Aorta (tissue), 5 donors: Measurements from ENCODE around the gene JARID2. TPM values are rescaled to one million over a fixed set of nuclear protein-coding genes. Genes with fewer than 3 reads are reported as not detected.

Experiments
- ATAC-seq: fragments of 200-7000 bp; cut with Tn5 transposase; one replicate; pipeline ENCODE4 v1.9.1; 2022; ENCODE audit warnings: moderate library complexity; ENCODE audit not compliant: low FRiP score
- DNase-seq, 2 donors: peaks; one replicate each; pipeline ENCODE4 v3.0.0-alpha.2; 2020
- H3K27ac ChIP-seq, 2 donors: one replicate each; pipeline ENCODE4 v1.5.1; 2013; ENCODE audit warnings: low read length in 2 of 2, mild to moderate bottlenecking in 2 of 2, moderate library complexity in 2 of 2, control low read depth in 1 of 2, inconsistent platforms in 1 of 2, low read depth in 1 of 2
- H3K27me3 ChIP-seq, 2 donors: one replicate each; pipeline ENCODE4 v1.6.1; 2013; ENCODE audit warnings: control low read depth in 1 of 2, low read length in 1 of 2, mild to moderate bottlenecking in 1 of 2, moderate library complexity in 1 of 2; ENCODE audit not compliant: insufficient read depth in 2 of 2, control insufficient read depth in 1 of 2
- H3K36me3 ChIP-seq, 2 donors: one replicate each; pipeline ENCODE4 v1.6.1; 2013; ENCODE audit warnings: control low read depth in 1 of 2, low read length in 1 of 2, mild to moderate bottlenecking in 1 of 2; ENCODE audit not compliant: insufficient read depth in 2 of 2, control insufficient read depth in 1 of 2
- H3K4me1 ChIP-seq, 2 donors: one replicate each; pipeline ENCODE4 v1.6.1; 2013; ENCODE audit warnings: low read length in 2 of 2, control low read depth in 1 of 2, mild to moderate bottlenecking in 1 of 2, moderate library complexity in 1 of 2; ENCODE audit not compliant: insufficient read depth in 2 of 2, control insufficient read depth in 1 of 2
- H3K4me3 ChIP-seq, 2 donors: one replicate each; pipeline ENCODE4 v1.5.1; 2013; ENCODE audit warnings: low read length in 2 of 2, control low read depth in 1 of 2, mild to moderate bottlenecking in 1 of 2
- H3K9me3 ChIP-seq: one replicate; pipeline ENCODE4 v1.6.1; 2013; ENCODE audit warnings: mild to moderate bottlenecking, low read length; ENCODE audit not compliant: control insufficient read depth
- WGBS, 2 donors: extraction: QIAGEN DNeasy Blood & Tissue Kit; methylation state at CpG; one replicate each; pipeline ENCODE4 v1.1.7; 2013; 5-methylcytosine and 5-hydroxymethylcytosine counted together
- intact Hi-C, 2 donors: fragments of 100-400 bp; cut with DNase I; formaldehyde crosslinking; loops; one replicate each; pipeline versions ENCODE4 v1.14.2 to v1.15.0; 2022
- polyA plus RNA-seq, 2 donors: library from polyadenylated mRNA; stranded (reverse); fragments of 200-250 nt; gene quantifications; one replicate each; pipeline ENCODE4 v1.2.3, GENCODE V29; 2013
- total RNA-seq, 2 donors: library from RNA; stranded (reverse); fragmentation: NEBNext Ultra II Directional; extraction: Animal tissue kit (Norgen Biotek cat#: 25700); gene quantifications; one replicate each; pipeline ENCODE4 v1.2.1, GENCODE V29; 2021
- donor health status: healthy with polysubstance abuse.
- donor health status: Bipolar disorder and iron deficiency.
- donor health status: DM: no; HTN: no; CAD: no.
- donor health status: DM: no; HTN: no; CAD: no.
- donor health status: DM: yes; HTN: yes; CAD: no.

Gene JARID2
- total and polyA plus RNA-seq, 4 donors = 0.88 to 13.0 (median 7.1) TPM

DNA sequence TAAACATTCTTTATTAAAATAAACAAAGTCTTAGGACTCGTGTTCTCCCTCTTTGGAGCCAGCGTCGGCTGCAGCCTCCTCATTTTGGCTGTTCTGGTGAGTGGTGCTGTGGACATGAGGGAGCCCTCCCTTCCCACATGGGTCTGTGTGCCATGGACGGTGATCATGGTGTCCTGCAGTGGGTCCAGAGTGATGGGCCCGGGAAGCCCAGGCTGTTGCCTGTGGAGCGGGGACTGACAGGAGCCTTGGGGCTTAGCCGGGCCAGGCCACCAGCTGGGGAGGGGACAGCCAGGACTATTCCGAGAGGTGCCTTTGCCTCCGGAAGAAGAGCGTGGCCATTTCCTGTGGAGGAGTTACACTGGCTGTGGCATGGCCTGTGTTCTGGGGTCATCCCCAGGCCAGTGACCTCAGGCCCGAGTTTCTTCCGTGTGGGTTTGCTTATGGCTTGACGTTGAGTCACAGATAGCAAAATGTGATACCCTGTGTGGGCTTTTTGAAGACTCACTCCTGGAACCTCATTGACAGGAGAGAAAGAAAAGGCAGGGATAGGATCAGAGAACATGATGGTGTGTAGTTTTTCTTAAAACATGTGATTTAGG, 263.6 kb downstream of the JARID2 start:
- H3K36me3 ChIP-seq = peaks cover 0 to 6% of the 10 kb centered on the region in 2 donors
- intact Hi-C loops = loop anchor here (10.0 kb wide), 2 partner anchors 105 to 115 kb away; no protein-coding TSS in a partner anchor
- 85 to 92% methylated on average over 13 of the region's 13 CpGs for WGBS, 2 donors
- no peaks in the 10 kb centered on the region for H3K27me3 ChIP-seq
- H3K4me3 ChIP-seq = no peak overlapping the region
- H3K27ac ChIP-seq = no peak overlapping the region
- ATAC-seq (no peak), DNase-seq (peak in 1 of 2 donors; percentile 61)
- H3K4me1 ChIP-seq = no peaks in the 10 kb centered on the region
- no peaks in the 10 kb centered on the region for H3K9me3 ChIP-seq

DNA sequence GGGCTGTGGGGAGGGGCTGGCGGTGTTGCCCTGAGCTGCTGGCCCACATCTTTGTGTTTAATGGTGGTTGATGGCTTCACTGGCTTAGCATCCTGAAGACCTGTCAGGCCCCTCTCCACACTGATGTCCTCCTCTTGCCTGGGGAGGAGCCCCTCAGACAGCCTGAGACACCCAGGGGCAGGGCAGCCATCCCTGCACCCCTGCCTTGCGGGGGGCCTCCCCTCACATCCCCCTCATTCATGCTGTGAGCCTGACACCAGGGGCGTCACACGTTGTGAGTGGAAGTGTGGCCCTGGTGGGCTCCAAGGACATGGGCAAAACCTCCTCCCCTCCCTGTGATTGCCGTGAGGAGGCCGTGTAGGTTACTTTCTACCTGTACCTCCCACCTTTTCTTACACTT, 264.3 kb downstream of the JARID2 start:
- intact Hi-C loops = no loop called here
- peaks cover 0 to 6% of the 10 kb centered on the region in 2 donors for H3K36me3 ChIP-seq

GRCh38 chr6:15510536-15511247, 264.8 kb downstream of the JARID2 start:
- Histone ChIP-seq H3K4me1 (no peaks in the 10 kb centered on the region), H3K27me3 (no peaks in the 10 kb centered on the region), H3K9me3 (no peaks in the 10 kb centered on the region), H3K4me3 (no peak overlapping the region), H3K36me3 (peaks cover 0 to 6% of the 10 kb centered on the region in 2 donors), H3K27ac (no peak overlapping the region)
- no peak for ATAC-seq
- DNase-seq = no peak
- WGBS, 2 donors = 77 to 84% methylated on average over 16 of the region's 16 CpGs
- intact Hi-C loops = no loop called here

More for the DNA sequence above, 264.3 kb downstream of the JARID2 start:
- 95% methylated on average over 6 of the region's 6 CpGs for WGBS, 2 donors
- H3K27me3 ChIP-seq = no peaks in the 10 kb centered on the region
- H3K4me3 ChIP-seq = no peak overlapping the region
- no peaks in the 10 kb centered on the region for H3K4me1 ChIP-seq
- H3K9me3 ChIP-seq = no peaks in the 10 kb centered on the region
- no peak for ATAC-seq
- H3K27ac ChIP-seq = no peak overlapping the region
- peak in 1 of 2 donors; percentile 48 for DNase-seq

DNA sequence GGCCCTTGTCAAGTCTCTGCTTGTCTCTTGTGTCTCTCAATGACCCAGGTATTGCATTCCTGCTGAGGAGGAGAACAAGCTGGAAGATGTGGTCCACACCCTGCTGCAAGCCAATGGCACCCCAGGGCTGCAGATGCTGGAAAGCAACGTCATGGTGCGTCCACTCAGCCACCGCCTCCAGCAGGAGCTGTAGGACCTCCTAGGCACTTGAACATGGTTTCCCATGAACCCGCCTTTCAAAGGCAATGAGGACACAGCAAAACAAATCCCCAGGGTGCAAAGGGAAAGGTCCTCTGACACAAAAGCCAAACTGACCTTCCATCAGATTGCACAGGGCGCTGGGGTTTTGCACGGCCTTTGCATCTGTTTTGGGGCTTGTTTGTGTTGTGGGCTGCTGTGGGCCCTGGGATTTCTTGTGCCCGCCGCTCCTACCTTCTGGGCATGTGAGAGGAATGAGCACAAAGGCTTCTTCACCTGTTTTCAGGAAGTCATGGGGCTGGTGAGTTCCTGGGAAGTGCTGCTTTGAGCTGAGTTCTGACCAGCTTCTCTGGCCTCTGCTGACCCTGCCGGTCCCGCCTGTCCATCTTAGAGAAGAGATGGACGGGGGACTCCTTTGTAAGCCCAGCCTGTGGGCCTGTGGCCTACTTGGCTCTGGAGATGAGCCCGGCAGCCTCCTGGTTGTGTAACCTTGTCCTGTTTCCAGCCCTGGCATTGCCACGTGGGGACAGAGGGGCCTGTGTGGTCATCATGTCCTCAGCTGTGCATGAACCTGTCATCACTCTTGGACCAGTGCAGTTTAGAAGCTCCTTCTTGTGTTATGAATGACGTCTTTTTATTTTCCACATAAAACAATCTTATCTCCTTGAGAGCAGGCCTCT, 265.6 kb downstream of the JARID2 start:
- no peaks in the 10 kb centered on the region for H3K9me3 ChIP-seq
- H3K4me1 ChIP-seq = no peaks in the 10 kb centered on the region
- H3K27me3 ChIP-seq = no peaks in the 10 kb centered on the region
- 82 to 85% methylated on average over 14 of the region's 14 CpGs for WGBS, 2 donors
- no peak for ATAC-seq
- DNase-seq = no peak
- H3K27ac ChIP-seq = no peak overlapping the region
- peaks cover 0 to 6% of the 10 kb centered on the region in 2 donors for H3K36me3 ChIP-seq
- no peak overlapping the region for H3K4me3 ChIP-seq
- intact Hi-C loops = no loop called here

GRCh38 chr6:15512126-15512525, 266.3 kb downstream of the JARID2 start:
- WGBS, 2 donors = 86 to 88% methylated on average over 18 of the region's 18 CpGs
- no peak for ATAC-seq

DNA sequence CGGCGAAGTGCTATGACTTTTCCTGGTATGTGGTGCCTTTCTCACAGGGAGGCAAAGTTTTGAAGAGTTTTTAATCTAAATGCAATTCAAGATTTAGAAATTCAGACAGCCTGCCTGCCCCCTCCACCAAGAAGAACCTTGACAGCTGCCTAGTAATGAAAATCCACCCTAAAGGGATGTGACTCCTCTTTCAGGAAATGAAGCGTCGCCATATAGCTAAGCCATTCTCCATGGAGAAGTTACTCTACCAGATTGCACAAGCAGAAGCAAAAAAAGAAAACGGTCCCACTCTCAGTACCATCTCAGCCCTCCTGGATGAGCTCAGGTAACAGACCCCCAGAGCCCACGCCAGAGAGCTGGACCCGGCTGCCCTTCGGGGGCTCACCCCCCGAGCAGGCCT, 266.9 kb downstream of the JARID2 start:
- peaks cover 0 to 7% of the 10 kb centered on the region in 2 donors for H3K36me3 ChIP-seq
- no peaks in the 10 kb centered on the region for H3K27me3 ChIP-seq
- no peak overlapping the region for H3K4me3 ChIP-seq
- no peaks in the 10 kb centered on the region for H3K4me1 ChIP-seq
- 91 to 92% methylated on average over 9 of the region's 9 CpGs for WGBS, 2 donors
- H3K9me3 ChIP-seq = no peaks in the 10 kb centered on the region
- DNase-seq (no peak), ATAC-seq (no peak)
- intact Hi-C loops = no loop called here
- no peak overlapping the region for H3K27ac ChIP-seq

More at GRCh38 chr6:15512126-15512525, 266.3 kb downstream of the JARID2 start:
- Histone ChIP-seq H3K27ac (no peak overlapping the region), H3K36me3 (peaks cover 0 to 6% of the 10 kb centered on the region in 2 donors), H3K4me1 (no peaks in the 10 kb centered on the region), H3K27me3 (no peaks in the 10 kb centered on the region), H3K4me3 (no peak overlapping the region), H3K9me3 (no peaks in the 10 kb centered on the region)
- peak in 1 of 2 donors; percentile 65 for DNase-seq
- intact Hi-C loops = no loop called here

DNA sequence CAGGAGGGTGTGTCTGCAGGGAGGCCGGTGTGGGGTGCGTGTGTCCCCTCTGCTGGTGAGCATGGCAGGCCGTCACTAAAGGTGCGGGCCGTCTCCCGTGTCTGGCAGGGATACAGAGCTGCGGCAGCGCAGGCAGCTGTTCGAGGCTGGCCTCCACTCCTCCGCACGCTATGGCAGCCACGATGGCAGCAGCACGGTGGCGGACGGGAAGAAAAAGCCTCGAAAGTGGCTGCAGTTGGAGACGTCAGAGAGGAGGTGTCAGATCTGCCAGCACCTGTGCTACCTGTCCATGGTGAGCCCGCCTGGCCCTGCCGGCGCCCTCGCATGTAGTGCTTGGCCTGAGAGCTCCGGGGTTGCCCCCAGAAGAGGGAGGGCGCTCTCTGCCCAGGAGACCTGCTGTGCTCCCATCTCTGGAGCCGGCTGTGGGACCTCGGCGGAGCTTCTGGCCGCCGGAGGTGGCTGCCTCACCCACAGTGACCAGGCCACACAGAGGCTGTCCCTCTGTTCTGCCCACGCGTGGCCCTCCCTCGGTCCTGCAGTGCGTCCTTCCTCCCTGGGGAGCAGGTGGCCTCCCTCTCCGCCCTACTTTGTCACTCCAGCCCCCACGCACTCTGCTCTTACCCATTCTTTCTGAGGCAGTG, 267.4 kb downstream of the JARID2 start:
- ATAC-seq (no peak), DNase-seq (peak in 1 of 2 donors; percentile 67)
- WGBS, 2 donors = 92 to 93% methylated on average over 34 of the region's 34 CpGs
- Histone ChIP-seq H3K36me3 (peaks cover 0 to 7% of the 10 kb centered on the region in 2 donors), H3K4me1 (no peaks in the 10 kb centered on the region), H3K4me3 (no peak overlapping the region), H3K27me3 (no peaks in the 10 kb centered on the region), H3K27ac (no peak overlapping the region), H3K9me3 (no peaks in the 10 kb centered on the region)
- intact Hi-C loops = no loop called here
